NCI-H128 (cell line): Measurements from ENCODE around the gene APH1A.
"Not testable (repeated sequence)": the region's sequence is repeated elsewhere in the genome, so short reads cannot be mapped to it uniquely, and the experiment has no call there.

ENCODE experiments used
- DNase-seq: peaks from one replicate; lab custom pipeline; 2025; ENCODE audit not compliant: unreplicated experiment; lab: John Stamatoyannopoulos, UW

APH1A gene

GRCh38 chr1:150234566-150235293, 34.1 kb downstream of the APH1A start:
- peak; percentile 43 for DNase-seq

DNA sequence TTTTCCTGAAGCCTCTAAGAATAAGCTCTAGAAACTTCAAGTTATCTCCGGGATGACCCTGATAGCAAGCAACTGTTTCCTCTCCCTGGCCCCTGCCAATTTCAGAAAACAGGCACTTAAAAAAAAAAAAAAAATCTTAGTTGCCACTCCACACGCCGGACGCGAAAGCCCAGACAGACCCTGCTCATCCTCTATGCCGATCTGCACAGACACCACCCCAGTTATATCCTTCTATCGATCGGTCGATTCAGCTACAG, 34.6 kb downstream of the APH1A start:
- no peak for DNase-seq

DNA sequence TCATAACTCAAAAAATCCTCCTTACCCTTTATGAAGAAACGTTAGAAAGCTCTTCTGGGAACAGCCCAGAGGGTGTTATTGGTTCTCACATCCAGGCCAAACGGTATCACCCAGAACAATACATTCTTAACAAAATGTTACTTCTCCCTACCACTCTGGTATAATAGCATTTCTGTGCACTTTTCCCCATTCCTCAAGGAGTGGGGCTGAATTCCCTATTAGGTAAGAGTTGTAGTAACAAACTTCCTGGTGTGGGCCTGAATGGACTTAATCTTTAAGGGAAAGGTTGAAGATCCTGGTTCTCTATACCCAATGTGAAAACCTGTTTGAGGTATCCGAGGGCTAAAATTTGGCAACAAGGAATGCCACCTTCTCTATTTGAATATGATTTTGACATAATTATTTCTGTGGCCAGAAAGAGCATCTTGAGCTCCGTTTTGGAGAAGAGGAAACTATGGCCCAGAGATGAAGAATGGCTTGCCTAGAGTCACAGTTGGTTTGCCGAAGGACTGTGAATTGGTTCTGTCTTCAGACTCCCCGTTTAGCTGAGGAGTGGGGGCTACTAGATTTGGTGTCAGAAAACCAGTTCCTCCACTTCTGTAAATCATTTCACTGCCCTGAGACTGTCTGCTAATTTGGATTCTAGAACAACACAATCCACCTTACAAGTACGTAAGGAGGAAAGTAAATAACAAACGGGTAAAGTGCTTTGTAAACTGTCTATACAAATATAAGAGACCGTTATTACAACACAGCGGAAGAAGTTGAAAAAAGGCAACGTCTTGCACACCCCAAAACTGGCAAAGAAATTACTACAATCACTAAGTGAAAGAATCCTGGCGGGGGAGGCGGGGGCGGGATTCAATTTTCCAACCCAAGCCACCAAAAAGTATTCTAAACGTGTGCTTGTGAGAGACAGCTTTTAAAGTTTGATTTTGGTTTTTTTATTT, 35.2 kb downstream of the APH1A start:
- DNase-seq, result no peak

DNA sequence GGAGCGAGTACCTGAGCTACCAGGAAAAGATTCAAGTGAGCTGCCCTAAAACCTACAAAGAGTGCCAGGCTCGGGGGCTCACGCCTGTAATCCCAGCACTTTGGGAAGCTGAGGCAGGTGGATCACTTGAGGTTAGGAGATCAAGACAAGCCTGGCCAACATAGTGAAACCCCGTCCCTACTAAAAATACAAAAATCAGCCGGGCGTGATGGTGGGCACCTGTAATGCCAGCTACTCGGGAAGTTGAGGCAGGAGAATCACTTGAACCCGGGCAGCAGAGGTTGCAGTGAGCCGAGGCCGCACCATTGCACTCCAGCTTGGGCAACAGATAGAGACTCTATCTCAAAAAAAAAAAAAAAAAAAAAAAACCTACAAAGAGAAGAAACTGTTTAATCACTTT, 35.9 kb downstream of the APH1A start:
- not testable (repeated sequence) for DNase-seq

DNA sequence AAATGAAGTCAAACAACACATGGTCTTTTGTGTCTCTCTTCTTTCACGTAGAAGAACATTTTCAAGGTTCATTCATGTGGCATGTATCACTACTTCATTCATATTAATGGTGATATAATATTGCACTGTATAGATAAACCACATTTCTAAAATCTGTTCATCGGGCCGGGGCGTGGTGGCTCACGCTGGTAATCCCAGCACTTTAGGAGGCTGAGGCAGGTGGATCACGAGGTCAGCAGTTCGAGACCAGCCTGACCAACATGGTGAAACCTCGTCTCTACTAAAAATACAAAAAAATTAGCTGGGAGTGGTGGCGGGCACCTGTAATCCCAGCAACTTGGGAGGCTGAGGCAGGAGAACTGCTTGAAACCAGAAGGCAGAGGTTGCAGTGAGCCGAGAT, 40.6 kb downstream of the APH1A start:
- not testable (repeated sequence) for DNase-seq

DNA sequence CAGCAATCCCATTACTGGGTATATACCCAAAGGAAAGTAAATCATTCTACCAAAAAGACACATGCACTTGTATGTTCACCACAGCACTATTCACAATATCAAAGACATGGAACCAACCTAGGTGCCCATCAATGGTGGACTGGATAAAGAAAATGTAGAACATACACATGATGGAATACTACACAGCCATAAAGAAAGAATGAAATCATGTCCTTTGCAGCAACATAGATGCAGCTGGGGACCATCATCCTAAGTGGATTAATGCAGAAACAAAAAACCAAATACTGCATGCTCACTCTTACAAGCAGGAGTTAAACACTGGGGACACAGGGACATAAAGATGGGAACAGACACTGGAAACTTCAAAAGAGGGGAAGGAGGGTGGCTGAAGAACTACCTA, 41.6 kb downstream of the APH1A start:
- no peak for DNase-seq

GRCh38 chr1:150226486-150226885, 42.3 kb downstream of the APH1A start:
- DNase-seq, result no peak

DNA sequence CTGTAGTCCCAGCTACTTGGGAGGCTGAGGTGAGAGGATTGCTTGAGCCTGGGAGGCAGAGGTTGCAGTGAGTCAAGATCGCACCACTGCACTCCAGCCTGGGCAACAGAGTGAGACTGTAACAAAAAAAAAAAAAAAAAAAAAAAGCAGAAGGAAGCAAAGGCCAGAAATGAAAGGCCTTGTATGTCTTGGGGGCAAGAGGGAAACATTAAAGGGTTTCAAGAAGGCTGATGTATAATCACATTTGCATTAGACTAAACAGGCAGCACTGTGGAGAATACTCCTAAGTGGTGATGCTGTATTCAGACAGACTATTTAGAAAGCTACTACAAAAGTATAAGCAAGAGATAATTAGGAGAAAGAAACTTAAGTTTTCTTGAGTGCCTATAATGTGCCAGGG, 43.3 kb downstream of the APH1A start:
- no peak for DNase-seq

DNA sequence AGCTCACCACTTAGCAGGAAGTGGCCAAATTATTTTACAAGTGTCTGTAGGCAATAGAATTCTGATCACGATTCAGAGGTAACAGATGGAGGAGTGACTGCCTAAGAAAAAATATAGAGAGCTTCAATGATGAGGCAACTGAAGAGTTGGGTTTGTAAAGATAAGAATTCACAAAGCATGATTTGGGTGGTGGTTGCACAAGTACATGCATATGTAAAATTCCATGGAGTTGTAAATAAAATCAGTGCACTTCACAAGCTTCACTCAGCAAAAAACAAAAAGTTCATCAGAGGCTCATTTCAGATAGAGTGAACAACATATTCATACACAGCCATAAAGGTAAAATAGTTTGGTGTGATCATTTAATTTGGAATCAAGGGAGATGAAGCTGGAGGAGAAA, 43.8 kb downstream of the APH1A start:
- no peak for DNase-seq

- DNase-seq, result no peak
Observed at GRCh38 chr1:150221552-150221951, 47.3 kb downstream of the APH1A start.

DNA sequence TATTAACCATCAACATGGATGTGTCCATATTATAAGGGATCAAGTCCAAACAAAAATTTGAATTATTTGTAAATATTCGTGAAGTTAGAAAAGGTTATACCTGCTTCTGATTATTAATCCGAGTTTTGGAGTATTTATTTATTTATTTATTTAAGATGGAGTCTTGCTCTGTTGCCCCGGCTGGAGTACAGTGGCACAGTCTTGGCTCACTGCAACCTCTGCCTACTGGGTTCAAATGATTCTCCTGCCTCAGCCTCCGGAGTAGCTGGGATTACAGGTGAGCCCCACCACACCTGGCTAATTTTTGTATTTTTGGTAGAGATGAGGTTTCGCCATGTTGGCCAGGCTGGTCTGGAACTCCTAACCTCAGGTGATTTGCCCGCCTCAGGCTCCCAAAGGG, 53.0 kb downstream of the APH1A start:
- not testable (repeated sequence) for DNase-seq
